ENCODE data around the gene DAPK2.

The DAPK2 gene

DNA sequence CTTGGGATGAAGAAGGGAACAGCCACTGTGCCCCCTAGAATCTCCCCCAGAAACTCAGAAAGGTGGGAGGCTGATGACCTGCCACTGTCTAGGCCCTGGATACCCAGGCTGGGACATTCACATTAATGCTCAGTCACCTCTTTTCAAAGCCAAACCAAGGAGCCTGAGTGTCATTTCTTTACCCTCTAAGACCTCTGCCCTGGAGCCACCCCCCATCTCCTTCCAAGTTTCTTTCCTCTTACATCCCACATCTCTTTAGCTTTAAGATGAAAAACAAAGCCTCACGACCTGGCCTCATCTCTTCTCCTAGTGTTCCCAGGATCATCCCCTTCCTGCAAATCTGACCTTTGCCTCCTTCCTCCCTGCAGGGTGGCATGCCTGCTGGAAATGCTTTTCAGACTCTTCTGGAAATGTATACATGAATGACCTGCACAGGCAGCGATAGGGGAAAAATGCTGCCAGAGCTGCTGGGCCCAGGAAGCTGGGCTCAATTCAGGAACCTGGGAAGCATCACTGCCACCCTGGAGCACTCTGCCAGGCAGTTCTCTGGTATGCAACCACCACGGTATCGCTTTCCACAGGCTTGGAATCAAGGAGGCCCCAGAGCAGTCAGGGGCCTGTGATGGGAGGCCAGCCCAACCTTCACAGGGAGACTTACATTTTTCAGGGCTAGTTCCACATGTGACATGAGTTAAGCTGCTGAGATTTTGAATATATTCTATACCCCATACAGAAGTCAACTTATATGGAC lies 67.6 kb downstream of the DAPK2 start:
- Histone ChIP-seq H3K9me3 (ENCODE audit: control insufficient read depth in 2 of 2, low read length in 2 of 2) (no peaks in the 10 kb centered on the region), H3K27ac (ENCODE audit: low read depth in 2 of 2, low read length in 2 of 2) (peak overlapping the region in 1 of 2 donors; percentile 27), H3K27me3 (ENCODE audit: control insufficient read depth in 2 of 2, insufficient read depth in 2 of 2, low read length in 2 of 2) (no peaks in the 10 kb centered on the region), H3K36me3 (ENCODE audit: control insufficient read depth in 2 of 2, insufficient read depth in 2 of 2, low read length in 2 of 2) (peaks cover 2 to 5% of the 10 kb centered on the region in 2 donors), H3K9ac (ENCODE audit: low read depth in 1 of 2, low read length in 2 of 2) (no peak overlapping the region), H3K4me3 (ENCODE audit: low read length in 2 of 2) (no peak overlapping the region), H3K4me1 (ENCODE audit: control insufficient read depth in 2 of 2, insufficient read depth in 2 of 2, low read length in 2 of 2) (peaks cover 16 to 19% of the 10 kb centered on the region in 2 donors)

DNA sequence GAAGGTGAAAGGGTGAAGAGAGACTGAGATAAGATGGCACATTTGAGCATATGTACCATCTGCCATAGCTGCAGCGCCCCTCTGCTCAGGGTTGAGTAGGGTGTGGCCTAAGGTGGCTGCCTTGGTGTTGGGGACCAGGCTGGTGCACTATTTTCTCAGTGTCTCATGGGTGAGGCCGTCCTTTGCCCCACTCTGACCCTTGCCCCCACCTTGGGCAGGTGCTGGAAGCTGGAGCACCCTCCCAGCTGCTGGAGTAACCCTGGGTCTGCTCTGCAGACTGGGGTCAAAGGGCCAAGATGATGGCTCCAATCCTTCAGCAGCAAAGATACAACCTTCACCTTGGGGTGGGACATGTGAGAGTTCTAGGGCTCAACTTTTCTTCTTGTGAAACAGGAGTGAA lies 69.2 kb downstream of the DAPK2 start:
- Histone ChIP-seq H3K36me3 (ENCODE audit: control insufficient read depth in 2 of 2, insufficient read depth in 2 of 2, low read length in 2 of 2) (peaks cover 0 to 5% of the 10 kb centered on the region in 2 donors), H3K27me3 (ENCODE audit: control insufficient read depth in 2 of 2, insufficient read depth in 2 of 2, low read length in 2 of 2) (no peaks in the 10 kb centered on the region), H3K4me3 (ENCODE audit: low read length in 2 of 2) (no peak overlapping the region), H3K9me3 (ENCODE audit: control insufficient read depth in 2 of 2, low read length in 2 of 2) (no peaks in the 10 kb centered on the region), H3K4me1 (ENCODE audit: control insufficient read depth in 2 of 2, insufficient read depth in 2 of 2, low read length in 2 of 2) (peaks cover 26 to 32% of the 10 kb centered on the region in 2 donors), H3K9ac (ENCODE audit: low read depth in 1 of 2, low read length in 2 of 2) (no peak overlapping the region), H3K27ac (ENCODE audit: low read depth in 2 of 2, low read length in 2 of 2) (no peak overlapping the region)

DNA sequence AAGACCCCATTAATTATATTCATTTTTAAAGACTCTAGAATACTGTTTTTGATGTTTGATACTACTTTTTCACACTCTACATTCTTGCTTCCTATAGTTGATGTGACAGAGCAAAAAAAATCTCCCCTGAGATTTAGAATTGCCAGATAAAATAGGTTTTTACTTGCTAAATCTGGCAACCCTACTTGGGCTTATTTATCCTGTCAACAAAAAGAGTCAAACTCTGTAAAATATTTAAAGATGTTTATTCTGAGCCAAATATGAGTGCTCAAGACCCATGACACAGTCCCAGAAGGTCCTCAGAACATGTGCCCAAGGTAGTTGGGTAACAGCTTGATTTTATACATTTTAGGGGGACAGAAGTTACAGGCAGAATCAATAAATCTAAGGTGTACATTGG lies 72.3 kb downstream of the DAPK2 start:
- no peaks in the 10 kb centered on the region for H3K36me3 ChIP-seq (ENCODE audit: control insufficient read depth in 2 of 2, insufficient read depth in 2 of 2, low read length in 2 of 2)
- H3K27ac ChIP-seq (ENCODE audit: low read depth in 2 of 2, low read length in 2 of 2) = no peak overlapping the region
- no peak overlapping the region for H3K4me3 ChIP-seq (ENCODE audit: low read length in 2 of 2)
- H3K9me3 ChIP-seq (ENCODE audit: control insufficient read depth in 2 of 2, low read length in 2 of 2) = no peaks in the 10 kb centered on the region
- peaks cover 52 to 55% of the 10 kb centered on the region in 2 donors for H3K4me1 ChIP-seq (ENCODE audit: control insufficient read depth in 2 of 2, insufficient read depth in 2 of 2, low read length in 2 of 2)
- H3K27me3 ChIP-seq (ENCODE audit: control insufficient read depth in 2 of 2, insufficient read depth in 2 of 2, low read length in 2 of 2) = no peaks in the 10 kb centered on the region
- H3K9ac ChIP-seq (ENCODE audit: low read depth in 1 of 2, low read length in 2 of 2) = no peak overlapping the region

DNA sequence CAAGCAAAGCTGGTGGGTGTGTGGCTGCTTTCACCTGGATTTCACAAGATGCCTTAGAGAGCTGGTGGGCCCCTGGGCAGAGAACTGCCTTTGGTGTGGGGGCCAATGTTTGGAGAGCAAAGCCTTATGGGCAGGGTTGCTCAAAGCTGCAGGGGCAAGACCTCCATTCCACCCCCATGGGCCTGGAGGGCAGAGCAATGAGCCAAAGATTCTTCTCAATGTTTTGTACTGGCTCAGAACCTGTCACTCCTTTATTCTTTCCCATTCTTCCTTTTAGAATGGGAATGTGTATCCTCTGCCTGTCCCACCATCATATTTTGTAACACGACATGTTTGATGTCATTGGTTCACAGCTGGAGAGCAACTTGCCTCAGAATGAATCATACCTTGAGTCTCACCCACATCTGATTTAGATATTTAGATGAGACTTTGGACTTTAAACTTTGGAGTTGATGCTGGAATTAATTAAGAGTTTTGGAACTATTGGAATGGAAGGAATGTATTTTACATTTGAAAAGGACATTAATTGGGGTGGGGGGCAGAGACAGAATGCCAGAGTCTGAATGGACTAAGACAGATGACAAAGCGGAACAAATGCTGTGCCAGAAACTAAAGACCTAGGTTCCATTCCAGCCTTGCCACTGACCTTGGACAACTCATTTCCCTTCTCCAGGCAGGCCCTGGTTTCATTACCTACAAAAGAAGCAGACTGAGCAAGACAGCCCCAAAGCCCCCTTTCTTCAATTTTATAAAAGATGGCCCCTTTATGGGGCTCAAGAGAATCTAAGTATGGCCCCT lies 72.9 kb downstream of the DAPK2 start:
- no peaks in the 10 kb centered on the region for H3K27me3 ChIP-seq (ENCODE audit: control insufficient read depth in 2 of 2, insufficient read depth in 2 of 2, low read length in 2 of 2)
- no peak overlapping the region for H3K9ac ChIP-seq (ENCODE audit: low read depth in 1 of 2, low read length in 2 of 2)
- no peak overlapping the region for H3K4me3 ChIP-seq (ENCODE audit: low read length in 2 of 2)
- peak overlapping the region in 1 of 2 donors; percentile 92 for H3K27ac ChIP-seq (ENCODE audit: low read depth in 2 of 2, low read length in 2 of 2)
- no peaks in the 10 kb centered on the region for H3K9me3 ChIP-seq (ENCODE audit: control insufficient read depth in 2 of 2, low read length in 2 of 2)
- no peaks in the 10 kb centered on the region for H3K36me3 ChIP-seq (ENCODE audit: control insufficient read depth in 2 of 2, insufficient read depth in 2 of 2, low read length in 2 of 2)
- H3K4me1 ChIP-seq (ENCODE audit: control insufficient read depth in 2 of 2, insufficient read depth in 2 of 2, low read length in 2 of 2) = peaks cover 51 to 55% of the 10 kb centered on the region in 2 donors

DNA sequence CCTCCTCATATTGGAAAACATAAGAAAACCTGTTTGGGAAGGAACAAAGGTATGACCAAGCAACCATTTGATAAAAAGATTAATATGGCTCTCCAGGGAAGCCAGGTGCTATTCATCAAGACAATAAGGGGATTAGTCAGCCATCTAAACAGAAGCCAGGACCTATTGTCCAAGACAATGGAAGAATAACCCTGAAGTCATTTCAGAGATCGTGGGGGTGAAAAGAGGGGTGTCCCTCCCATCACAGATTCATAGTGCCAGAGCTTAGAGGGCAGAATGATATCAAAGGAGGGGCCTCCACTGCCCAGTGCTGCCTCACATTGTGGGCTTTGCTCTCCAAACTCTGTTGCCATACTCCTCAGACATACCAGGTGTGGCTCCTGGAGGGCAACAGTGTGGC lies 73.5 kb downstream of the DAPK2 start:
- Histone ChIP-seq H3K27me3 (ENCODE audit: control insufficient read depth in 2 of 2, insufficient read depth in 2 of 2, low read length in 2 of 2) (no peaks in the 10 kb centered on the region), H3K4me3 (ENCODE audit: low read length in 2 of 2) (no peak overlapping the region), H3K4me1 (ENCODE audit: control insufficient read depth in 2 of 2, insufficient read depth in 2 of 2, low read length in 2 of 2) (peaks cover 54 to 60% of the 10 kb centered on the region in 2 donors), H3K9ac (ENCODE audit: low read depth in 1 of 2, low read length in 2 of 2) (no peak overlapping the region), H3K27ac (ENCODE audit: low read depth in 2 of 2, low read length in 2 of 2) (peak overlapping the region; percentile 30 to 92), H3K9me3 (ENCODE audit: control insufficient read depth in 2 of 2, low read length in 2 of 2) (no peaks in the 10 kb centered on the region), H3K36me3 (ENCODE audit: control insufficient read depth in 2 of 2, insufficient read depth in 2 of 2, low read length in 2 of 2) (no peaks in the 10 kb centered on the region)

DNA sequence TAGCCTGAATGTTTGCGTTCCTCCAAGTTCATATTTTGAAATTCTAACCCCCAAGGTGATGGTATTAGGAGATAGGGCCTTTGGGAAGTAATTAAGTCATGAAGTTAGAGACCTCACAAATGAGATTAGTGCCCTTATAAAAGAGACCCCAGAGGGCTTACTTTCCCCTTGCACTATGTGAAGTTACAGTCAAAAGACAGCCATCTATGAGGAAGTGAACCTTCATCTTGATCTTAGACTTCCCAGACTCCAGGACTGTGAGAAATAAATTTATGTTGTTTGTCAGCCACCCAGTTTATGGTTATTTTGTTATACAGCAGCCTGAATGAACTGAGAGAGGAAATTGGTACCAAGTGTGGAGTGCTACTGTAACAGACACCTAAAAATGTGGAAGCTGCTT lies 74.4 kb downstream of the DAPK2 start:
- H3K4me1 ChIP-seq (ENCODE audit: control insufficient read depth in 2 of 2, insufficient read depth in 2 of 2, low read length in 2 of 2) = peaks cover 57% of the 10 kb centered on the region in 2 donors
- no peaks in the 10 kb centered on the region for H3K27me3 ChIP-seq (ENCODE audit: control insufficient read depth in 2 of 2, insufficient read depth in 2 of 2, low read length in 2 of 2)
- H3K4me3 ChIP-seq (ENCODE audit: low read length in 2 of 2) = no peak overlapping the region
- no peaks in the 10 kb centered on the region for H3K36me3 ChIP-seq (ENCODE audit: control insufficient read depth in 2 of 2, insufficient read depth in 2 of 2, low read length in 2 of 2)
- no peaks in the 10 kb centered on the region for H3K9me3 ChIP-seq (ENCODE audit: control insufficient read depth in 2 of 2, low read length in 2 of 2)
- H3K9ac ChIP-seq (ENCODE audit: low read depth in 1 of 2, low read length in 2 of 2) = no peak overlapping the region
- peak overlapping the region; percentile 92 to 93 for H3K27ac ChIP-seq (ENCODE audit: low read depth in 2 of 2, low read length in 2 of 2)

DNA sequence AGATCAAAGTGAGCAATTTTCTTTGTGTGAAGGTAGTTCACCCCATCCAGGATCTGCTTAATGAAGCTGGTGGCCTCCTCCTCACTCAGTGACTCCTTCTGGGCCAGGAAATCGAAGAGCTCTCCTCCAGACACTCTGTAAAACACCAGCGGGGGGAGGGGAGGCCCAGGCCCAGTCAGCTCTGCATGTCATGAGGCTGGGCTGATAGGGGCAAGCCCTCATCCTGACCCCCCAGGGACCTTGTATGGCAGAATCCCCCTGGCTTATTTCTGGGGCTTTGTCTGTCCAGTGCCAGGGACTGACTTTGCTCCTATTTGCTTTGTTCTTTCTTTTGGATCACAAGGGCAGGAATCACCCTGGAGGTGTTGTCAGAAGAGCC lies 74.9 kb downstream of the DAPK2 start:
- Histone ChIP-seq H3K9ac (ENCODE audit: low read depth in 1 of 2, low read length in 2 of 2) (peak overlapping the region in 1 of 2 donors; percentile 39), H3K36me3 (ENCODE audit: control insufficient read depth in 2 of 2, insufficient read depth in 2 of 2, low read length in 2 of 2) (peaks cover 0 to 2% of the 10 kb centered on the region in 2 donors), H3K4me1 (ENCODE audit: control insufficient read depth in 2 of 2, insufficient read depth in 2 of 2, low read length in 2 of 2) (peaks cover 57 to 58% of the 10 kb centered on the region in 2 donors), H3K27ac (ENCODE audit: low read depth in 2 of 2, low read length in 2 of 2) (peak overlapping the region; percentile 92 to 93), H3K27me3 (ENCODE audit: control insufficient read depth in 2 of 2, insufficient read depth in 2 of 2, low read length in 2 of 2) (no peaks in the 10 kb centered on the region), H3K4me3 (ENCODE audit: low read length in 2 of 2) (no peak overlapping the region), H3K9me3 (ENCODE audit: control insufficient read depth in 2 of 2, low read length in 2 of 2) (no peaks in the 10 kb centered on the region)

DNA sequence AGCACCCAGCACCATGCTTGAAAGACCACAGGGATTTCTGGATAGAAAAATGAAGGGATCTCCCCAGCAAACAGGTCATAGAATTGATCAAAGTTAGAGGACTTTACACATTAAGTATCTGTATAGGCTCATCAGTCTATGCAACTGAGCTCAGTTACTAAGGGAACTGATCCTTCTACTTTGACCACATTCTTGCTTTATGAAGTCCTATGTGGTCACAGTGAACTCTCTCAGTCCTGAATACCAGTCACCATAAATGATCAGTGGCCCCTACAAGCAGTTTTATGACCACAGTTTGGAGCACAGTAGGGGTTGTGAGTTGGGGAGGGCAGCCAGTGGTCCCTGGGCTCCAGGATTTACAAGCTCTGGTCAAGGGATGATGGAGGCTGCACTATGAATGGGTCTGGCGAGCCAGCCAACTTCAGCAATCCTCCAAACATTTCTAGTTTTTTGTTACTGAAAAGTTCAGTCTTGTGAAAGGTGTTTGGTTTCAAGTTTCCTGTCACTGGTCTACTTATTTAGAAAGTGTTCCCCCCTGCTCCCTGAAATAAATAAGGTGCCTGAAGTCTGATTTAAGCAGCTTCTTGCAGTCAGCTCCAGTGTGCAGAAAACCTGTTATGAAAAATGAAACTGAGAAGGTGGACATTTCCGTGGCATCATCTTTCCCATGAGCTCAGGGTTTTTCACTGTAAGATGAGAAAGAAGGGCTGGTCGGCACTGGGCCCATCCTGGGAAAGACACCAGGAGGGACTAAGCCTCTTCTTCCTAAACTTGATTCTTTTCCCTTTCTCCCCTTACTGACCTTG lies 75.5 kb downstream of the DAPK2 start:
- Histone ChIP-seq H3K9ac (ENCODE audit: low read depth in 1 of 2, low read length in 2 of 2) (peak overlapping the region; percentile 34 to 39), H3K4me1 (ENCODE audit: control insufficient read depth in 2 of 2, insufficient read depth in 2 of 2, low read length in 2 of 2) (peaks cover 57 to 59% of the 10 kb centered on the region in 2 donors), H3K36me3 (ENCODE audit: control insufficient read depth in 2 of 2, insufficient read depth in 2 of 2, low read length in 2 of 2) (peaks cover 0 to 8% of the 10 kb centered on the region in 2 donors), H3K27ac (ENCODE audit: low read depth in 2 of 2, low read length in 2 of 2) (peak overlapping the region; percentile 92 to 93), H3K27me3 (ENCODE audit: control insufficient read depth in 2 of 2, insufficient read depth in 2 of 2, low read length in 2 of 2) (no peaks in the 10 kb centered on the region), H3K4me3 (ENCODE audit: low read length in 2 of 2) (peak overlapping the region; percentile 3 to 31), H3K9me3 (ENCODE audit: control insufficient read depth in 2 of 2, low read length in 2 of 2) (no peaks in the 10 kb centered on the region)

DNA sequence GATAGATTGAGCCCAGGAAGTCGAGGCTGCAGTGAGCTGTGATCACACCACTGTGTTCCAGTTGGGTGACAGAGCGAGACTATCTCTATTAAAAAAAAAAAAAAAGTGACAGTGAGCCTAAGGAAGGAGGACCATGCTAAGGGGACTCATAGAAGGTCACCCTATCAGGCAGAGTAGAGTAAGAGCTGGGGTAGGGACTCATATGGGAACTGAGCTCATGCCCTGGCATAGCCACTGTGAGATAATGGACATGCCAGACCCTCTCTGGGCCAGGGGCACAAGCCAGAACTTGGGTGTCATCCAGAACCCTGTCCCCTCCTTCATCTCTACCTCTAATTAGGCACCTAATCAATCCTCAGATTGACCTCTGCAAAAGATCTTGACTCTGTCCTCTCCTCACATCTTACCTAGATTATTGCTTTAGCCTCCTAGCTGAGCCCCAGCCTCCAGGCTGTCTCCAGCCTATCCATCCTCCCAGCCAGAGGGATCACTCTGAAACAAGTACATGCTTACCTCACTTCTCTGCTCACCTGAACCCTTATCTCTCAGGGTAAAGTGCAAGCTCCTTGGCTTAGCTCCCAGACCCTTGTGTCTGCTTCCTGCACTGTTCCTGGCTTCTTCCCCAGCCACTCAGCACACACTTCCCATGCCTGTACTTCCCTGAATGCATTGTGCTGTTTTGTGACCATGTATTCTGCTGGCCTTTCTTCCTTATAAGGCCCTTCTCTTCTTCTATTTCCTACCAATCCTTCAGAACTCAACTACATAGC lies 76.4 kb downstream of the DAPK2 start:
- H3K4me1 ChIP-seq (ENCODE audit: control insufficient read depth in 2 of 2, insufficient read depth in 2 of 2, low read length in 2 of 2) = peaks cover 57 to 59% of the 10 kb centered on the region in 2 donors
- no peaks in the 10 kb centered on the region for H3K27me3 ChIP-seq (ENCODE audit: control insufficient read depth in 2 of 2, insufficient read depth in 2 of 2, low read length in 2 of 2)
- peak overlapping the region; percentile 47 to 51 for H3K9ac ChIP-seq (ENCODE audit: low read depth in 1 of 2, low read length in 2 of 2)
- no peaks in the 10 kb centered on the region for H3K9me3 ChIP-seq (ENCODE audit: control insufficient read depth in 2 of 2, low read length in 2 of 2)
- peaks cover 0 to 15% of the 10 kb centered on the region in 2 donors for H3K36me3 ChIP-seq (ENCODE audit: control insufficient read depth in 2 of 2, insufficient read depth in 2 of 2, low read length in 2 of 2)
- peak overlapping the region; percentile 92 to 93 for H3K27ac ChIP-seq (ENCODE audit: low read depth in 2 of 2, low read length in 2 of 2)
- no peak overlapping the region for H3K4me3 ChIP-seq (ENCODE audit: low read length in 2 of 2)

Data from mucosa of rectum (tissue), 2 donors.